H9 (cell line): ENCODE measurements around the gene RPP40. TPM values are rescaled to one million over a fixed set of nuclear protein-coding genes. Genes with fewer than 3 reads are reported as not detected.

Source experiments
- DNase-seq: peaks from one replicate; pipeline ENCODE4 v3.0.0-alpha.2; 2017
- H2AFZ ChIP-seq: one replicate; pipeline ENCODE4 v1.6.1; 2013; ENCODE audit warnings: mild to moderate bottlenecking, low read length, control low read depth, moderate library complexity
- H2AK5ac ChIP-seq: 2 replicates; pipeline ENCODE4 v1.6.1; 2013; ENCODE audit warnings: low read length, control low read depth, mixed read lengths; ENCODE audit not compliant: insufficient read length
- H2BK120ac ChIP-seq: one replicate; pipeline ENCODE4 v1.6.1; 2013; ENCODE audit warnings: low read depth, mild to moderate bottlenecking, low read length, control low read depth, inconsistent platforms; ENCODE audit not compliant: poor library complexity, severe bottlenecking
- H2BK12ac ChIP-seq: 2 replicates; pipeline ENCODE4 v1.6.1; 2013; ENCODE audit warnings: low read length, control low read depth, mixed read lengths, low read depth; ENCODE audit not compliant: insufficient read length
- H2BK15ac ChIP-seq: 2 replicates; pipeline ENCODE4 v1.6.1; 2013; ENCODE audit warnings: low read depth, low read length, control low read depth
- H2BK20ac ChIP-seq: one replicate; pipeline ENCODE4 v1.6.1; 2013; ENCODE audit warnings: low read depth, mild to moderate bottlenecking, low read length, control low read depth, inconsistent platforms; ENCODE audit not compliant: poor library complexity, severe bottlenecking
- H2BK5ac ChIP-seq: 2 replicates; pipeline ENCODE4 v1.6.1; 2013; ENCODE audit warnings: low read length, control low read depth, mixed read lengths; ENCODE audit not compliant: insufficient read length
- H3K14ac ChIP-seq: 2 replicates; pipeline ENCODE4 v1.6.1; 2013; ENCODE audit warnings: low read length, control low read depth; ENCODE audit not compliant: insufficient read depth
- H3K18ac ChIP-seq: 2 replicates; pipeline ENCODE4 v1.6.1; 2013; ENCODE audit warnings: low read depth, mild to moderate bottlenecking, mixed read lengths, low read length, control low read depth; ENCODE audit not compliant: insufficient read length
- H3K23ac ChIP-seq: 2 replicates; pipeline ENCODE4 v1.6.1; 2013; ENCODE audit warnings: low read length, control low read depth, mixed read lengths, low read depth; ENCODE audit not compliant: insufficient read length
- H3K23me2 ChIP-seq: 2 replicates; pipeline ENCODE4 v1.6.1; 2013; ENCODE audit warnings: low read depth, mild to moderate bottlenecking, mixed read lengths, low read length, control low read depth; ENCODE audit not compliant: insufficient read length, poor library complexity, severe bottlenecking
- H3K27ac ChIP-seq: 2 replicates; pipeline ENCODE4 v1.5.1; 2013; ENCODE audit warnings: low read length, control low read depth, mixed read lengths, low read depth; ENCODE audit not compliant: insufficient read length
- H3K27me3 ChIP-seq: 2 replicates; pipeline ENCODE4 v1.6.1; 2013; ENCODE audit warnings: low read length, control low read depth, inconsistent platforms; ENCODE audit not compliant: insufficient read depth
- H3K4ac ChIP-seq: 2 replicates; pipeline ENCODE4 v1.6.1; 2013; ENCODE audit warnings: low read depth, mild to moderate bottlenecking, control low read depth, inconsistent platforms, low read length, moderate library complexity
- H3K4me1 ChIP-seq: 2 replicates; pipeline ENCODE4 v1.6.1; 2013; ENCODE audit warnings: low read length, control low read depth, inconsistent platforms; ENCODE audit not compliant: insufficient read depth
- H3K4me2 ChIP-seq: 2 replicates; pipeline ENCODE4 v1.6.1; 2013; ENCODE audit warnings: low read length, control low read depth, mixed read lengths; ENCODE audit not compliant: insufficient read length, insufficient read depth
- H3K56ac ChIP-seq: 2 replicates; pipeline ENCODE4 v1.6.1; 2013; ENCODE audit warnings: low read depth, mild to moderate bottlenecking, mixed read lengths, low read length, control low read depth; ENCODE audit not compliant: insufficient read length
- H3K79me1 ChIP-seq: 2 replicates; pipeline ENCODE4 v1.6.1; 2013; ENCODE audit warnings: low read depth, mild to moderate bottlenecking, moderate library complexity, low read length, control low read depth, inconsistent platforms; ENCODE audit not compliant: insufficient read depth, poor library complexity, severe bottlenecking
- H3K79me2 ChIP-seq: 2 replicates; pipeline ENCODE4 v1.6.1; 2013; ENCODE audit warnings: low read length, control low read depth, inconsistent platforms; ENCODE audit not compliant: insufficient read depth
- H3K9ac ChIP-seq: 2 replicates; pipeline ENCODE4 v1.6.1; 2013; ENCODE audit warnings: low read length, control low read depth, mixed read lengths; ENCODE audit not compliant: insufficient read length; ENCODE audit errors: extremely low read depth
- H3K9me3 ChIP-seq: one replicate; pipeline ENCODE4 v1.6.1; 2013; ENCODE audit warnings: low read depth, low read length, inconsistent platforms; ENCODE audit not compliant: control insufficient read depth
- H3T11ph ChIP-seq: one replicate; pipeline ENCODE4 v1.6.1; 2013; ENCODE audit warnings: mild to moderate bottlenecking, low read length, control low read depth, inconsistent platforms
- H4K20me1 ChIP-seq: one replicate; pipeline ENCODE4 v1.6.1; 2013; ENCODE audit not compliant: control insufficient read depth, insufficient read length, insufficient read depth
- H4K5ac ChIP-seq: 2 replicates; pipeline ENCODE4 v1.6.1; 2013; ENCODE audit warnings: low read depth, mild to moderate bottlenecking, mixed read lengths, low read length, control low read depth; ENCODE audit not compliant: insufficient read length
- H4K8ac ChIP-seq: replicated peaks from 2 replicates; pipeline ENCODE4 v1.6.1; 2013; ENCODE audit warnings: low read length, control low read depth, mixed read lengths, low read depth; ENCODE audit not compliant: insufficient read length
- H4K91ac ChIP-seq: 2 replicates; pipeline ENCODE4 v1.6.1; 2013; ENCODE audit warnings: low read depth, mild to moderate bottlenecking, moderate library complexity, mixed read lengths, low read length, control low read depth; ENCODE audit not compliant: insufficient read length
- H3K27ac Mint-ChIP-seq, 3 experiments: 2 replicates in 2 of 3; 3 replicates in 1 of 3; pipeline ENCODE4 v1.8.0; 2020 to 2021; ENCODE audit warnings: mixed read lengths in 3 of 3, mild to moderate bottlenecking in 1 of 3, moderate library complexity in 1 of 3
- H3K27me3 Mint-ChIP-seq: 2 replicates; pipeline ENCODE4 v1.8.0; 2021; ENCODE audit warnings: low read depth, mild to moderate bottlenecking, moderate library complexity, mixed read lengths
- H3K36me3 Mint-ChIP-seq, 3 experiments: 2 replicates in 2 of 3; 3 replicates in 1 of 3; pipeline ENCODE4 v1.8.0; 2020 to 2021; ENCODE audit warnings: low read depth in 3 of 3, mixed read lengths in 3 of 3; ENCODE audit not compliant: insufficient read depth in 1 of 3
- H3K4me1 Mint-ChIP-seq, 2 experiments: 2 replicates each; pipeline ENCODE4 v1.8.0; 2020; ENCODE audit warnings: mixed read lengths in 2 of 2
- H3K4me3 Mint-ChIP-seq, 2 experiments: 2 replicates in 1 of 2; 3 replicates in 1 of 2; pipeline ENCODE4 v1.8.0; 2020 to 2021; ENCODE audit warnings: mild to moderate bottlenecking in 2 of 2, mixed read lengths in 2 of 2, moderate library complexity in 1 of 2
- H3K9me3 Mint-ChIP-seq, 2 experiments: 2 replicates in 1 of 2; 3 replicates in 1 of 2; pipeline ENCODE4 v1.8.0; 2020; ENCODE audit warnings: mild to moderate bottlenecking in 2 of 2, mixed read lengths in 2 of 2, moderate library complexity in 1 of 2
- WGBS: extraction: QIAGEN DNeasy Blood & Tissue Kit; methylation state at CpG from one replicate; pipeline ENCODE4 v1.1.7; 2013; ENCODE audit warnings: missing lambda C conversion rate, low lambda C conversion rate, mixed read lengths; ENCODE audit not compliant: insufficient read length; ENCODE audit errors: extremely low coverage; 5-methylcytosine and 5-hydroxymethylcytosine counted together
- total RNA-seq: library from RNA; stranded (reverse); gene quantifications from 2 replicates; pipeline ENCODE4 v1.2.1, GENCODE V29; 2021
- TF ChIP-seq, protein P1 (sequence below): fragments of 200-600 bp; sonication (generic); conservative IDR thresholded peaks from 3 replicates; pipeline ENCODE4 v1.8.0; 2021; ENCODE audit warnings: antibody characterized with exemption, mild to moderate bottlenecking

RPP40 gene
- total RNA-seq, 1 experiment from 2014 or later, result 17.8 TPM

DNA sequence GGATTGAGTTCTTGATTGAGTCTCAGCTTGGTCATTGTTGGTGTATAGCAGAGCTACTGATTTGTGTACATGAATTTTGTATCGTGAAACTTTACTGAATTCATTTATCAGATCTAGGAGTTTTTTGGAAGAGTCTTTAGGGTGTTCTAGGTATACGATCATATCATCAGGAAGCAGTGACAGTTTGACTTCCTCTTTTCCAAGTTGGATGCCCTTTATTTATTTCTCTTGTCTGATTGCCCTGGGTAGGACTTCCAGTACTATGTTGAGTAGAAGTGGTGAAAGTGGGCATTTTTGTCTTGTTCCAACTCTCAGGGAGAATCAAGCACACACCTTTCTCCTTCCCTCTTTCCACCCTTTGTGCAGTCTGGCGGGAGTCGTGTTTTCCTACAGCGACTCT is 26.4 kb downstream of the RPP40 start:
- Histone ChIP-seq H3K9ac (no peak overlapping the region), H2BK20ac (no peak overlapping the region), H3K27me3 (no peaks in the 10 kb centered on the region), H2AFZ (no peak overlapping the region), H3K4ac (no peak overlapping the region), H3K14ac (no peak overlapping the region), H3K79me1 (no peaks in the 10 kb centered on the region), H3K79me2 (no peaks in the 10 kb centered on the region), H4K5ac (no peak overlapping the region), H3K23ac (no peak overlapping the region), H4K8ac (no peak overlapping the region), H3K4me2 (no peak overlapping the region), H4K20me1 (no peaks in the 10 kb centered on the region), H3K27ac (no peak overlapping the region), H3K9me3 (no peaks in the 10 kb centered on the region), H3T11ph (no peak overlapping the region), H2BK120ac (no peak overlapping the region), H2AK5ac (no peak overlapping the region), H4K91ac (no peak overlapping the region), H2BK15ac (no peak overlapping the region), H2BK5ac (no peak overlapping the region), H3K23me2 (no peaks in the 10 kb centered on the region), H3K18ac (no peak overlapping the region), H3K4me1 (peaks cover 2% of the 10 kb centered on the region; the same call in 1 of the 2 replicates), H2BK12ac (no peak overlapping the region), H3K56ac (no peak overlapping the region)
- Mint-ChIP-seq H3K27ac (no peak overlapping the region), H3K4me3 (no peak overlapping the region), H3K27me3 (peaks cover 5% of the 10 kb centered on the region), H3K9me3 (peaks cover 9 to 13% of the 10 kb centered on the region in 2 experiments; a peak in 4 of 5 replicates), H3K36me3 (peaks cover 0 to 5% (median 4%) of the 10 kb centered on the region in 3 experiments; a peak in 4 of 7 replicates), H3K4me1 (peaks cover 18 to 20% of the 10 kb centered on the region in 2 experiments)
- WGBS, result no CpG with 5 or more reads among the region's 5 CpGs
- DNase-seq, result no peak
- TF ChIP-seq, protein P1, sequence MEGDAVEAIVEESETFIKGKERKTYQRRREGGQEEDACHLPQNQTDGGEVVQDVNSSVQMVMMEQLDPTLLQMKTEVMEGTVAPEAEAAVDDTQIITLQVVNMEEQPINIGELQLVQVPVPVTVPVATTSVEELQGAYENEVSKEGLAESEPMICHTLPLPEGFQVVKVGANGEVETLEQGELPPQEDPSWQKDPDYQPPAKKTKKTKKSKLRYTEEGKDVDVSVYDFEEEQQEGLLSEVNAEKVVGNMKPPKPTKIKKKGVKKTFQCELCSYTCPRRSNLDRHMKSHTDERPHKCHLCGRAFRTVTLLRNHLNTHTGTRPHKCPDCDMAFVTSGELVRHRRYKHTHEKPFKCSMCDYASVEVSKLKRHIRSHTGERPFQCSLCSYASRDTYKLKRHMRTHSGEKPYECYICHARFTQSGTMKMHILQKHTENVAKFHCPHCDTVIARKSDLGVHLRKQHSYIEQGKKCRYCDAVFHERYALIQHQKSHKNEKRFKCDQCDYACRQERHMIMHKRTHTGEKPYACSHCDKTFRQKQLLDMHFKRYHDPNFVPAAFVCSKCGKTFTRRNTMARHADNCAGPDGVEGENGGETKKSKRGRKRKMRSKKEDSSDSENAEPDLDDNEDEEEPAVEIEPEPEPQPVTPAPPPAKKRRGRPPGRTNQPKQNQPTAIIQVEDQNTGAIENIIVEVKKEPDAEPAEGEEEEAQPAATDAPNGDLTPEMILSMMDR, result no peak
